Measurements from ENCODE around the gene CEP78. TPM values are rescaled to one million over a fixed set of nuclear protein-coding genes. Genes with fewer than 3 reads are reported as not detected.

CEP78 gene
- total and polyA plus RNA-seq, 2 donors from 2014 or later: 7.5 to 8.9 TPM

GRCh38 chr9:78295177-78295575 is 59.3 kb downstream of the CEP78 start:
- intact Hi-C loops (cut with DNase I): no loop called here
- H3K27ac ChIP-seq (ENCODE audit: low read depth in 2 of 2, low read length in 2 of 2): no peak overlapping the region
- no peak overlapping the region for H3K4me3 ChIP-seq (ENCODE audit: low read length in 3 of 3)
- FAIRE-seq (no peak), DNase-seq (peak in 1 of 5 donors; percentile 46)
- no peak for TF ChIP-seq CTCF (IDR thresholded peaks at IDR 0.05; ENCODE audit: borderline replicate concordance, extremely low read depth, insufficient read depth)
- H3K9ac ChIP-seq (ENCODE audit: low read length in 3 of 3): no peak overlapping the region
- peaks cover 0 to under 1% (median 0%) of the 10 kb centered on the region in 3 donors for H3K36me3 ChIP-seq (ENCODE audit: control insufficient read depth in 2 of 3, insufficient read depth in 3 of 3, low read length in 3 of 3)
- no peaks in the 10 kb centered on the region for H3K9me3 ChIP-seq (ENCODE audit: control insufficient read depth in 2 of 3, insufficient read depth in 1 of 3, low read length in 3 of 3)
- no peaks in the 10 kb centered on the region for H3K27me3 ChIP-seq (ENCODE audit: control insufficient read depth, insufficient read depth, low read length)
- peaks cover 0 to 6% (median 4%) of the 10 kb centered on the region in 3 donors for H3K4me1 ChIP-seq (ENCODE audit: control insufficient read depth in 2 of 3, insufficient read depth in 2 of 3, low read depth in 1 of 3, low read length in 3 of 3)

- TF ChIP-seq CTCF (IDR thresholded peaks at IDR 0.05; ENCODE audit: borderline replicate concordance, extremely low read depth, insufficient read depth): no peak
- peak in 2 of 5 donors; percentile 52 to 55 for DNase-seq
- Histone ChIP-seq H3K9me3 (ENCODE audit: control insufficient read depth in 2 of 3, insufficient read depth in 1 of 3, low read length in 3 of 3) (no peaks in the 10 kb centered on the region), H3K27ac (ENCODE audit: low read depth in 2 of 2, low read length in 2 of 2) (no peak overlapping the region), H3K36me3 (ENCODE audit: control insufficient read depth in 2 of 3, insufficient read depth in 3 of 3, low read length in 3 of 3) (peaks cover 0 to 2% (median 0%) of the 10 kb centered on the region in 3 donors), H3K27me3 (ENCODE audit: control insufficient read depth, insufficient read depth, low read length) (no peaks in the 10 kb centered on the region), H3K4me3 (ENCODE audit: low read length in 3 of 3) (peak overlapping the region in 2 of 3 donors; percentile 81 to 84), H3K9ac (ENCODE audit: low read length in 3 of 3) (no peak overlapping the region), H3K4me1 (ENCODE audit: control insufficient read depth in 2 of 3, insufficient read depth in 2 of 3, low read depth in 1 of 3, low read length in 3 of 3) (peaks cover 0 to 6% (median 4%) of the 10 kb centered on the region in 3 donors)
- intact Hi-C loops (cut with DNase I): no loop called here
- FAIRE-seq: no peak
Observed at GRCh38 chr9:78295731-78296130, 59.9 kb downstream of the CEP78 start.

- no peak for TF ChIP-seq CTCF (IDR thresholded peaks at IDR 0.05; ENCODE audit: borderline replicate concordance, extremely low read depth, insufficient read depth)
- FAIRE-seq: no peak
- Histone ChIP-seq H3K9me3 (ENCODE audit: control insufficient read depth in 2 of 3, insufficient read depth in 1 of 3, low read length in 3 of 3) (no peaks in the 10 kb centered on the region), H3K27ac (ENCODE audit: low read depth in 2 of 2, low read length in 2 of 2) (peak overlapping the region in 1 of 2 donors; percentile 8), H3K4me3 (ENCODE audit: low read length in 3 of 3) (peak overlapping the region; percentile 58 to 84 (median 81)), H3K36me3 (ENCODE audit: control insufficient read depth in 2 of 3, insufficient read depth in 3 of 3, low read length in 3 of 3) (peaks cover 0 to 2% (median 0%) of the 10 kb centered on the region in 3 donors), H3K9ac (ENCODE audit: low read length in 3 of 3) (no peak overlapping the region), H3K27me3 (ENCODE audit: control insufficient read depth, insufficient read depth, low read length) (no peaks in the 10 kb centered on the region), H3K4me1 (ENCODE audit: control insufficient read depth in 2 of 3, insufficient read depth in 2 of 3, low read depth in 1 of 3, low read length in 3 of 3) (peaks cover 0 to 6% (median under 1%) of the 10 kb centered on the region in 3 donors)
- intact Hi-C loops (cut with DNase I): no loop called here
- DNase-seq: peak in 3 of 5 donors; percentile 68 to 78 (median 75)
Observed at GRCh38 chr9:78296201-78296892, 60.5 kb downstream of the CEP78 start.

Measured in kidney (tissue), 14 donors.